GM12865 (cell line): ENCODE measurements around the gene REM2.

ENCODE experiments used
- DNase-seq: peaks from one replicate; pipeline ENCODE4 v3.0.0; 2010; ENCODE audit warnings: low read depth
- H3K4me3 ChIP-seq: 2 replicates; pipeline ENCODE4 v1.5.1; 2011; ENCODE audit warnings: mild to moderate bottlenecking, low read depth, low read length, control low read depth
- TF ChIP-seq, protein P1 (sequence below): IDR thresholded peaks from 2 replicates; pipeline ENCODE4 v1.5.1; 2011; ENCODE audit warnings: low read length, control low read depth, low read depth, inconsistent platforms; ENCODE audit not compliant: insufficient read depth; ENCODE audit errors: missing control alignments

REM2 gene

DNA sequence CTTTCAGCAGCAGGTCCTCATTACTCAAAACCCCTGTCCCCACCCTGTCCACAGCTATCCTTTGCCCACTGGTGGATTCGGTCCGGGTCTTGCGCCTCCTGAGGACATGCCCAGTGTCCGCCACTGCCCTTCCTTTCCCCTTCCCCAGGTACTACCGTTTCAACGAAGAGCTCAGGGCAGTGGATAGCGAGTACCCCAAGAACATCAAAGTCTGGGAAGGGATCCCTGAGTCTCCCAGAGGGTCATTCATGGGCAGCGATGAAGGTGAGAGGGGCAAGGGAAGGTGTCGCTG, 38.0 kb upstream of the REM2 start:
- H3K4me3 ChIP-seq, result no peak overlapping the region
- no peak for DNase-seq
- TF ChIP-seq, protein P1, sequence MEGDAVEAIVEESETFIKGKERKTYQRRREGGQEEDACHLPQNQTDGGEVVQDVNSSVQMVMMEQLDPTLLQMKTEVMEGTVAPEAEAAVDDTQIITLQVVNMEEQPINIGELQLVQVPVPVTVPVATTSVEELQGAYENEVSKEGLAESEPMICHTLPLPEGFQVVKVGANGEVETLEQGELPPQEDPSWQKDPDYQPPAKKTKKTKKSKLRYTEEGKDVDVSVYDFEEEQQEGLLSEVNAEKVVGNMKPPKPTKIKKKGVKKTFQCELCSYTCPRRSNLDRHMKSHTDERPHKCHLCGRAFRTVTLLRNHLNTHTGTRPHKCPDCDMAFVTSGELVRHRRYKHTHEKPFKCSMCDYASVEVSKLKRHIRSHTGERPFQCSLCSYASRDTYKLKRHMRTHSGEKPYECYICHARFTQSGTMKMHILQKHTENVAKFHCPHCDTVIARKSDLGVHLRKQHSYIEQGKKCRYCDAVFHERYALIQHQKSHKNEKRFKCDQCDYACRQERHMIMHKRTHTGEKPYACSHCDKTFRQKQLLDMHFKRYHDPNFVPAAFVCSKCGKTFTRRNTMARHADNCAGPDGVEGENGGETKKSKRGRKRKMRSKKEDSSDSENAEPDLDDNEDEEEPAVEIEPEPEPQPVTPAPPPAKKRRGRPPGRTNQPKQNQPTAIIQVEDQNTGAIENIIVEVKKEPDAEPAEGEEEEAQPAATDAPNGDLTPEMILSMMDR, result no peak

DNA sequence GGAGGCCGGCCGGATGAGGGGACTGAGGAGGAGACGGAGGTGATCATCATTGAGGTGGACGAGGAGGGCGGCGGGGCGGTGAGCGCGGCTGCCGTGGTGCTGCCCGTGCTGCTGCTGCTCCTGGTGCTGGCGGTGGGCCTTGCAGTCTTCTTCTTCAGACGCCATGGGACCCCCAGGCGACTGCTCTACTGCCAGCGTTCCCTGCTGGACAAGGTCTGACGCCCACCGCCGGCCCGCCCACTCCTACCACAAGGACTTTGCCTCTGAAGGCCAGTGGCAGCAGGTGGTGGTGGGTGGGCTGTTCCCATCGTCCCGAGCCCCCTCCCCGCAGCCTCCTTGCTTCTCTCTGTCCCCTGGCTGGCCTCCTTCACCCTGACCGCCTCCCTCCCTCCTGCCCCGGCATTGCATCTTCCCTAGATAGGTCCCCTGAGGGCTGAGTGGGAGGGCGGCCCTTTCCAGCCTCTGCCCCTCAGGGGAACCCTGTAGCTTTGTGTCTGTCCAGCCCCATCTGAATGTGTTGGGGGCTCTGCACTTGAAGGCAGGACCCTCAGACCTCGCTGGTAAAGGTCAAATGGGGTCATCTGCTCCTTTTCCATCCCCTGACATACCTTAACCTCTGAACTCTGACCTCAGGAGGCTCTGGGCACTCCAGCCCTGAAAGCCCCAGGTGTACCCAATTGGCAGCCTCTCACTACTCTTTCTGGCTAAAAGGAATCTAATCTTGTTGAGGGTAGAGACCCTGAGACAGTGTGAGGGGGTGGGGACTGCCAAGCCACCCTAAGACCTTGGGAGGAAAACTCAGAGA, 37.0 kb upstream of the REM2 start:
- no peak overlapping the region for H3K4me3 ChIP-seq
- TF ChIP-seq, protein P1, result no peak
- DNase-seq, result no peak

DNA sequence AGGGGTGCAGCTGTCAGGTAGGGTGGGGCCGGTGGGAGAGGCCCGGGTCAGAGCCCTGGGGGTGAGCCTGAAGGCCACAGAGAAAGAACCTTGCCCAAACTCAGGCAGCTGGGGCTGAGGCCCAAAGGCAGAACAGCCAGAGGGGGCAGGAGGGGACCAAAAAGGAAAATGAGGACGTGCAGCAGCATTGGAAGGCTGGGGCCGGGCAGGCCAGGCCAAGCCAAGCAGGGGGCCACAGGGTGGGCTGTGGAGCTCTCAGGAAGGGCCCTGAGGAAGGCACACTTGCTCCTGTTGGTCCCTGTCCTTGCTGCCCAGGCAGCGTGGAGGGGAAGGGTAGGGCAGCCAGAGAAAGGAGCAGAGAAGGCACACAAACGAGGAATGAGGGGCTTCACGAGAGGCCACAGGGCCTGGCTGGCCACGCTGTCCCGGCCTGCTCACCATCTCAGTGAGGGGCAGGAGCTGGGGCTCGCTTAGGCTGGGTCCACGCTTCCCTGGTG, 36.2 kb upstream of the REM2 start:
- TF ChIP-seq, protein P1, result no peak
- H3K4me3 ChIP-seq, result no peak overlapping the region
- no peak for DNase-seq

DNA sequence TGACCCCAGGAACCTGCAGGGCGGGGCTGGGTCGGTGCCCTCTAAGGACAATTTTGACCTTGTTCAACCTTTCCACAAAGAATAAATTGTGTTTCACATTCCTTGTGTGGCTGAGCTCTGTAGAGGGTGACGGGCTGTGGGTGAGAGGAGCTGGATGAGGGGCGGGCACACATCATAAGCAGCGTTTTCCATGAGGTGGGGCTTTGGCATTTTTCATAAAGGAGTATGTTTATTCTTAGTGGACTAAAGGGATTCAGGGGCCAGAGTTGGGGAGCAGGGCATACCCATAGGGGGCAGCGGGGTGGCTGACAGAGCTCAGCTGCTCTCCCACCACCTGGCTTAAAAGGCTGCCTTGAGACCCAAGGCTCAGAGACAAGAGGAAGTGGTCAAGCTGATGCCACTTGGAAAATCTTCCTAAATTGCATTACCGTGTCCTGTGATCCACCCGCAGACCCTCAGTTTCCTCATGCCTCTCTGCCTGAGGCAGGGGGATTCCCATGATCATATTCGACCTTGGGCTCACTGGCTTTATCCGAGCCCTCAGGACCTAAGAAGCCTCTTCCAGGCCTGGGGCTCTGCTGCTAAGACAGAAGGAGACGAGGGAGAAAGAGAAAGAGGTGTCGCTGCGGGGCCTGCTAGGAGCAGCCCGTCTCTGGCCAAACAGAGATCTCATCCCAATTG, 35.2 kb upstream of the REM2 start:
- DNase-seq, result no peak
- no peak overlapping the region for H3K4me3 ChIP-seq
- TF ChIP-seq, protein P1, result no peak

DNA sequence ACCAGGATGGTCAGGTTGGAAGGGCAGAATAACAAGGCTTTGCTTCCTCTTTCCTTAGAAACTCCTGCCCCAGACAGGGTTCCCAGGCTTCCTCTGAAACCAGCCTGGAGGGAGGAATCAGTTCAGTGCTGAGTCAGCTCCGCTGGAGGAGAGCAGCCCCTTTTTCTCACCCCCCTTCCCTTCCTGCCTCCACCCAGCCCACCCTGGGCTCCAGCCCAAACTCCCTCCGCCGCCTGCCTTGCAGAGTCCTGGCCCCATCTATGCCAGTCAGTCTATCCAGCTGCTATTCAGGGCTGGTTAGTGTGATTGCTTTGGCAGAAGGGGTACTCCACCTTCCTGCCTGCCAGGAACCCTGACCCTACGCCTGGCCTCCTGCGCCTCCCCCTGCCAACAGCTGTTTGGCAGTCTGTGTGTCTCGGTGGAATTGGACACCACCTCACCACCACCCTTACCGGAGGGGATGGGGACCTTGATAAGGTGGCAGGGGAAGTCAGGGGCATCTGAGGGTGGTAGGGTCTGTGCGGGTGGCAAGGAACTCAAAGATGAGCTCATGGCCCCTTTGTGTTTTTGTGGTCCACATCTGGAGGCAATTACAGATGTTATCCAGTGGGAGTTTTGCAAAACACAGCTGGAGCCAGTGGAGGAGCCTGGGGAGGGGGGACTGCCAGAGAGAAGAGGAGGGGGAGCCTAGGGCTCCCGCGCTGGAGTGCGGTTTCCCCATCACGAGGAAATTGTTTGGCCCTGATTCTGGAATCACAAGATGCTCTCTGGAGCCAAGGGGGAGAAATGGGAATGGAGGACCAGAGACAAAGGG, 34.5 kb upstream of the REM2 start:
- TF ChIP-seq, protein P1, result no peak
- no peak overlapping the region for H3K4me3 ChIP-seq
- no peak for DNase-seq

DNA sequence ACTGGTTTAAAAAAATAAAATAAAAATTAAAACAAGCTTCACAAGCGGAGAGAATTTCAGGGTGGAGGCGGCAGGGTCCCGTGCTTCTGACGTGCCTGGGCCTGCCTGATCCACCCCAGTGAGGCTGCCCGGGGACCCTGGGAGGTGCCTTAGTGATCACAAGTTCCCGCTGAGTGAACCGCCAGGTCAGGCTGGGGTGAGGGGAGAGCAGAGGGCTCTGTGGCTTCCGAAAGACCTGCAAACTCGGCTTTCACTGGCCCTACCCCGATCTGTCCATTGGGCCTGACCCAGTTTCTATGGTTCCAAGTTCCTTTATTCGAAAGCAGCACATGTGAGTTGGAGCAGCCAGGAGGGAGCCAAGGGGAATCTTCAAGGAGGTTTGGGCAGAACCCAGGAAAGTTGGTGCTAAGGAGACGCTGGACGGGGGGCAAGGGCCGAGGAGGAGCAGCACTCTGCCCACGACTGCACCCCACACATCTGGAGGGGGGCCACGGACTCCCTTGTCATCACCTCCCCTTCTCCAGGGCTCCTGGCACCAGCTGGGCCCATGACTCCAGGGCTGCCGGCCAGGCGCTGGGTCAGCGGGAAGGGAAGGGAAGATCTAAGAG, 33.7 kb upstream of the REM2 start:
- no peak overlapping the region for H3K4me3 ChIP-seq
- DNase-seq, result no peak
- TF ChIP-seq, protein P1, result no peak
